GM19328 (cell line): ENCODE data around the gene TRIM26.

Source experiments
- ATAC-seq: cut with Tn5 transposase; IDR thresholded peaks from one replicate; pipeline ENCODE4 v1.9.1; 2021; ENCODE audit warnings: mild to moderate bottlenecking, moderate library complexity; ENCODE audit not compliant: unreplicated experiment

TRIM26 gene

DNA sequence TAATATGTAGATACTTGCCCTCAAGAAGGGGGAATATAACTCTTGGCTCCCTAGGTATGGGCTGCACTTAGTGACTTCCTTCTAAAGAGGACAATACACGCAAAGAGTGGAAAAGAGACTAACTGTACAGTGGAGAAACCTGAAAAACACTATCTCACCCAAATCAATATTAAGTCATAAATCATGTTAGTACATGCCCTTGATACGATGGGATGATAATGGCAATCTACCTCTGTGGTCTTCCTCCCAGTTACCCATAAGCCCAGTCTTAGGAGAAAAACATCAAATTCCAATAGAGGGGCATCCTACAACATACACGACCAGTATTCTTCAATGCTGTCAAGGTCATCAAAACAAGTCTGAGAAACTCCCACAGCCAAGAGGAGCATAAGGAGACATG is 1.3 kb downstream of the TRIM26 start:
- no peak for ATAC-seq

DNA sequence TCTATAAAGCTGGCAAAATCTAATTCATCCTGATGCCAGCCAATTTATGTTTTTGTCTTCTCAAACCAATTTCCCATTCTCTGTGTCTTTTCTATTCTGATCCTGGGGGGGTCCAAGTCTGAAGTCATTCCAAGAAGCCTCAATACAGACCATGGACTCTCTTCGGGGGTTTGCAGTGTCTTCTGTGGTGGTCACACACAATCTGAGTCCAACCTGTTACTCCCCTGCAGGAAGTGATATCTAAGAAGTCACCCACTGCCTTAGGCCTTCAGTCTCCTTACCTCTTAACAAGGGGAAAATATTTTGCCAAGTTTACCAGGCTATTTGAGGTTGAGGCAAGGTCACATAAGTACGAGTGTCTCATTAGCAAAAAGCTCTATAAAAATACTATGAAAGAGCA is 1.9 kb downstream of the TRIM26 start:
- no peak for ATAC-seq

DNA sequence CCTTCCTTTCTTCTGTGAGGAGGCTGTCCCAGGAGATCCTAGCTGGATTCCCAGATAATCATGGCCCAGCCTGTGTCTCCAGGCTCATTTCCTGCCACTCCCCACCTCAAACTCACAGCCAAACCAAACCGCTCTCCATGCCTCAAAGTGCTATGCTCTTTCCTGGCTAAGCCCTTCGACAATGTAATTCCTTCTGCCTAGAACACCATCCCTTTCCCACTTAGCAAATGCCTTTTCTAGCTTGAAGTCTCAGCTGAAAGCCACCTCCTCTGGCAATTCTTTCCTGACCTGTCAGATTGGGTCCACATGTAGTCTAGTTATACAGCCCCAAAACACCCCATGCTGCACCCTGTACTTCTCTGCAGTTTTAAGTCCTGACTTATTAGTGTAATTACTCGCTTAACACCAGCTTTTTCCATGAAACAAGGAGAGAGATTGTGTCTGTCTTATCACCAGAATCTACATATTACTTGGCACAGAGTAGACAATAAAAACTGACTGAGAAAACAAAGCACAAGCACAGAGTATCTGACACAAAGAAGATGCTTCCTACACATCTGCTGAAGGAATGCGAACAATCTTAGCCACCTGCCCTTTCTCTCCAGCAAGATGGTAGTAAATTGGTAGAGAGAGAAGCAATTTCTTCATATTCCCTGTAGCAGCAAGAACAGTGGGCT is 5.4 kb downstream of the TRIM26 start:
- no peak for ATAC-seq

DNA sequence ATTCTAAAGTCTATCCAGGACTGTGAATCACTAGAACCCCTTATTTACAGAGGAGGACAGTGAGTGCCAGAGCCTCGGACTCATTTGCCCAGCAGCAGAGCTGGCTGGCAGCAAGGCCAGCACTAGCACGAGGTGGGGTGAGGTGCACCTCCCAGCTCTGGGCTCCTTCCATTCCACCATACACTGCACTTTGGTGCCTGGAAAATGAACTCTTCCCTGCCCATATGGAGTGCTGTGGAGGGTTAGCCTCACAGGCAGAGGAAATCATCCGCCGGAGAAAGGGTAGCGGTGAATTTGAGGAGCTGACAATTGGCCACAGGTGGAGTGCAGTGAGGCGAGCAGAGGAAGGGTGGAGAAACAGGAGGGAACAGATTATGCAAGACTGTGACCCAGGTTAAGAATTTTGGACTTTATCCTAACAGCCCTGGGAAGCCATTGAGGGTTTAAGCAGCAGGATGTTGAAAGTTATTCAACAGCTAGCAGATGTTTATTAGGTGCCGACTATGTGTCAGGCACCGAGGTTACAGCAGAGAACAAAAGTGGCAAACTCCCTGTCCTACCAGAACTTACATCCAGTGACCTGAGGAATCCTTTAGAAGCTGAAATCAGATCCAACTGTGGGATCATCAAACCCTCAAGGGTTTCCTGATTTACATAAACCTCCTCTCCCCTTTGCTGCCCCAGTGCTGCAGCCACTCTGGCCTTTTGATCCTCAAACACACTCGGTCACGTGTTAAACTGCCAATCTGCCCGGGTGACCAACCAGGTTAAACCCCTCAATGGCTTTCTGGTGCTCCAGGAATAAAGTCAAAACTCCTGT is 6.2 kb downstream of the TRIM26 start:
- no peak for ATAC-seq

DNA sequence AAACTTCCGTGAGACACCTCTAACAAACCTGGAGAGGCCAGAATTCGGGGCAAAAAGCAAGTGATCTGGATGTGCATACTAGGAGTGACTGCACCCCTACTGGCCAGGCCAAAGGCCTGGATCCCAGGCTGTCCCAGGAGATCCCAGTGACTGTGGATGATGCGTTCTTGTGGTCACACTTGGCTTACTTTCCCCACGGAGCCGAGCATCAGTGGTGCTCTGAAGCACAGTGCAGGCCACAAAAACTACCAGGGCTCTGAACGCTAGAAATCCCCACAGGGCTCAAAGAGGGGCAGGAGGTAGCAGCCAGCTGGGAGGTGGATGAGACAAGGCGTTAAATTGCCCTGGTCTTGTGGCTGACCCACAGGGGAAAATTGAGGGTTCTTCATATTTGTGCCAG is 7.1 kb downstream of the TRIM26 start:
- no peak for ATAC-seq

DNA sequence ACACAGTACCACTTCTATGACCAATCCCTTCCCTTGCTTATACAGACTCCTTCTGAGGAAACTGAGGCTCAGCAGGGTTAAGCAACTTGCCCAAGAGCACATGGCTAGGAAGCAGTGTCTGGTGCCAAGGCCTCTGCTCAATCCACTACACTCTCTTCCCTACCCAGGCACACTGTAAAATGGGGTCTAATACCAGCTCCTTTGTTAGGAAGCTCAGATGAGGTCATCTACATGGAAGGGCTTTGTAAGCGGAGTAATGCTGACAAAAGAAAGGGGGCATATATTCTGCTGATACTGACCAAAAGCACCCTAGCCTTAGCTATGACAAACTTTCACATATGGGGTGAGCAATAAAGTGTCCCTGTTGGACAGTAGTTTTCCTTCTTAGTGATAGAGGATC is 9.1 kb downstream of the TRIM26 start:
- no peak for ATAC-seq

DNA sequence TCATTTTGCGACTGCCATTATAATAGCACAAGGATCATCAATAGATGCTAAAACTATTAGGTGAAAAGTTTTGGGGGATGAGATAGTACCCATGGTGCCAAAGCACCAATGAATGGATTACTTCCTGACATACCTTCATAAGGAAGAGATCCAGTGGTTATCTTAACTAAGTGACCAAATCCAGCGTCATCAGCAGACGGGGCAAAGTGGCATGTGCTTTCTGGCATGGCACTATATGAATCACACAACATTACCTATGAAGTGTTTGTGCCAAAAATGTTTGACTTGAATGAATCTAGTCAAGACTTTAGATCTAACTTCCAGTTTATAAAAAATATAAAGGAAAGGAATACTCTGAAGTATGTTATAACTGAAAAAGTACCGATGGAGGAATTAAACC is 10.8 kb downstream of the TRIM26 start:
- ATAC-seq: no peak

DNA sequence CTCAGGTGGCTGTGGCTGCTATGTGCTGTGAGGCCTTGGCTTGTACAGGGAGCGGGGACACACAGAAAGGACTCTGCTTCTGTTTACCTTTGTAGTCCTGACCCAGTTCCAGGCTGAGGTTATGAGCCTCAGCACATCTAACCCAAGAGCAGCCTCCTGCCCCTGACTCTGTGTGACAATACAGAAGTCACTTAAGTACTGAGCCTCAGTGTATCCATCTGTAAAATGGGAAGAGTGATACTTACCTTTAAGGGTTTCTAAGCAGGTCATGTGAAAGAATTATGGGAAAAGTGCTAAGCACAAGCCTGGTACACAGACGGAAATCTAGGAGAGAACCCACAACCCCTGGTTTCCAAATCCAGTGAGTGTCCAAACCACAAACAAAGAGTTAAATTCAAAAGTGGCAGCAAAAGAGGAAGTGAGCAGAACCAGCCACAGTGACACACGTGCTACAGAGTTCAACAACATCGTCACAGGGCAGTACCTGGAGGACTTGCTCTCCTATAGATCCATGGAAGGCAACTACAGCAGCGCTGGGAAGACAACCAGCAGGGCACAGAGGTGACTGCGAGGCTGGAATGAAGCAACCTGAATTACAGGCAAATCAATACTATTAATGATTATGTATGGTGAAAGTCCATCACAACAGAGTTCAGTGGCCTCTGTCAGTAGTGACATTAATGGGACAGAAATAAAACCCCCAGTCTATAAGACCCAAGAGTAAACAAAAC is 12.5 kb downstream of the TRIM26 start:
- ATAC-seq: peak; percentile 53

DNA sequence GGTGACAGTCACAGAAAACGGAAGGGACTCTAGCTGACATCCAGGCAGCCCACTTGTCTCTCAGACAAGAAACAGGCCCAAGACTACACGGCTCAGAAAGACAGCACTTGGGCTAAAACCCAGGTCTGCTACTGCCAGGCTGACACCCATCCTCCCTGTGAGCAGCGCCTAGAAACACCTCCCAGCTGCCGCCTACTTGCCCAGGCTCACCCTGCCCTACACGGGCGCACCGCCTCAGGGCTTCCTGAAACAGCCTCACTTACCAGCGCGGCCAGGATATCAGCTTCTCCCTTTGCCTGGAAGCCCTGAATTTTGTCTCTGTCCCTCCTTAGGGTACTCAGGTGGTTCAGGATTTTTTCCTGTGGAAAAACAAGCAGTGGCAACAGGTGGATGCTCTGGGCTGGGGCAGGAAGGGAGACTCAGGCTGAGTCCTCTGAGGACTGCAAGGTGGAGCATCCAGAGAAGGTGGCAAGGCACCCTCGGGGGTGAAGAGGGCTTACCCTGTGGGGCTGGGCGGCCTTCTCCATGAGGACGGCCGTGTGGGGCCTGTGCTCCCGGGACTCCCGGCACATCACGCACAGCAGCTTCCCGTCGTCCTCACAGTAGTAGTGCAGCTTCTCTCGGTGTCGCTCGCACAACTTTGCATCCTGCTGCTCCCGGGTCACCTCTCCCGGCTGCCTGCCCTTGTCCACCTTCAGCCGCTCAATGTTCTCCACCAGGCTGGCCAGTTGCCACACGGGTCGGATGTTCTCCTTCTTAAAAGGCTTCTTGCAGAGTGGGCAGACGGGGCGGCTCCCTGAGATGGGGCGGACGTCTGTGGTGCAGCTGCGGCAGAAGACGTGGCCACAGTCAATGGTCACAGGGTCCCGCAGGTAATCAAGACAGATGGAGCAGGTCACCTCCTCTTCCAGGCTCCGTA is 14.8 kb downstream of the TRIM26 start:
- ATAC-seq: no peak

DNA sequence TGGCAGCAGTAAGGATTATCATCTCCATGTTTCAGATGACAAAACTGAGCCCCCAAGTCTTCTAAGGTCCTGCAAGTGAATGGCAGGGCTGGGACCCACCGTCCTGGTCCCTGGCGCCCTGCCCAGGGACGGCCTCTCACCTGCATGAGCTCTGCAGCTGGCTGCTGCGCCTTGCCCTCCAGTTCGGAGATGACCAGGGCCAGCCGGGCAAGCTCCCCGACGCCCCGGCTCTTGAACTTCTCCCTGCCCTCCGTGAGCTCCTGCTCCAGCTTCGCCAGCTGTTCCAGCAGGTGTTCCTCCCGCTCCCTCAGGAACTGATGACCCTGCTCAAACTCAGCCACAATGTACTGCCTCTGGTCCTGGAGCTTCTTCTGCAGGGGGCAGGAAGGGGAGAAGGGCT is 16.8 kb downstream of the TRIM26 start:
- no peak for ATAC-seq

DNA sequence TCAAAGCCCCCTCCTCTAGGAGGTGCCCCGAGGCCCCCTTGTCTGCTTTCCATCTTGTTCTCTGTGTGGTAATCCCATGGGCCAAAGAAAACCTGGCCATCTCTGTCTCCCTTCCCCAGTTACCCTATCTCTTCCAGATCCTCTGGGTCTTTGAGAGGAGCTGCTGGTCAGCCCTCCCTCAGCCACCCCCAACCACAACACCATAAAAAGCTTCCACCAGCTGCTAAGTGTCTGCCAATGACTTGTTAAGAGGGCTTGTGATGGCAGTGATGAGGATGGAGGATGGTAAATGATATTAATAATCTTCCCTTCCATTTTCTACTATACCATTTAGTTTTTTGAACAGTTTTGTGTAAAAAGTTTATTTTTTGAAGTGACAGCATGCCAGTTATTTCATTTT is 17.3 kb downstream of the TRIM26 start:
- ATAC-seq: no peak

DNA sequence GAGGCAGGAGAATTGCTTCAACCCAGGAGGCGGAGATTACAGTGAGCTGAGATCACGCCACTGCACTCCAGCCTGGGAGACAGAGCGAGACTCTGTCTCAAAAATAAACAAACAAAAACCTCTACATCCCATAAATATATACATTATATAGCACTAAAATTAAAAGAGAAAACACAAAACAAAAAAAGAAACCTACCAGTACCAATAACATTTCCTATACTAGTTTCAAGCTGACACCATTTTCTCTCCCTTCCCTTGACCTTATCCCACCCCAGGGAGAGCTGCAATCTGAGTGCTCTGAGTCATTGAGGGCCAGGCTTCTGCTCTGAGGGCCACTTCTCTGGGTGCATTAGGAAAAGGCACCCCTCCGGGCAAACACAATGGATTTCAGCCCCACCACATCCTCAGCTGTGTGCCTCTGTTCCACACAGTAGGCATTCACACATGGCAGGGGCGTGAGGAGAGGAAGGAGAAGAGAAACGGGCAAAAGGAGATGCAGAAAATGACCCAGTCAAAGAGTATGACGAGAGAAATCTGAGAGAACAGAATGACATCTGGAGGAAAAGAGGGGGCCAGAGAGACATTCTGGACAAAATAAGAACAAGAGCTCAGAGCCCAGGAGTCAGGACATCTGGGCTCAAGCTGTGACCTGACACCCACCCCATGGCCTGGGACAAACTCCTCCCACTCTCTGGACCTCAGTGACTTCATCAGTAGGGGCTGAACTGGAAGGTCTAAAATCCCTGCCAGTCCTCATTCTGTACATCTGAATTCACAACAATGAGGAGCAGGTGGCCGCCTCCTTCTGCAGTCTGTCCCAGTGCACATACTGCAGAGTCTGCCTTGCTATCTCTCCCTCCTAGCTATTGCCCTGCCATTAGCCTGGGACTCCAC is 18.2 kb downstream of the TRIM26 start:
- ATAC-seq: no peak

DNA sequence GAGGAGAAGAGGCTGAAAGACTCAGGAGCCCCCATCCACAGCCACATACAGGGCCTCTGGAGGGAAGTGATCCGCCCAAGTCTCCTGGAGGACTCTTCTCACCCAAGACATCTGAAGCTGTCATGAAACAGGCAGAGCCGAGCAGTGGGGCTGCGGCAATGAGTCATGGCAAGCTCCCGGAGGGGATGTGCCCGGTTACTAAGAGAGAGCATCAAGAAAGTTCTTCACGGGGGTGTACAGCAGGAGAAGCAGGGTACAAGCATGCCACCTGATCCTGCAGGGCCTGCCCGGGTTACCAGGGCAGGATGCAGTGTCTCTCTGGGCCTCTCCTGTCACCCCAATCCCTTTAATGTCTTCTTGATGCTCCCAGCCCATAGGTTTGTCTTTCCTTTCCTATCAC is 21.1 kb downstream of the TRIM26 start:
- ATAC-seq: no peak

DNA sequence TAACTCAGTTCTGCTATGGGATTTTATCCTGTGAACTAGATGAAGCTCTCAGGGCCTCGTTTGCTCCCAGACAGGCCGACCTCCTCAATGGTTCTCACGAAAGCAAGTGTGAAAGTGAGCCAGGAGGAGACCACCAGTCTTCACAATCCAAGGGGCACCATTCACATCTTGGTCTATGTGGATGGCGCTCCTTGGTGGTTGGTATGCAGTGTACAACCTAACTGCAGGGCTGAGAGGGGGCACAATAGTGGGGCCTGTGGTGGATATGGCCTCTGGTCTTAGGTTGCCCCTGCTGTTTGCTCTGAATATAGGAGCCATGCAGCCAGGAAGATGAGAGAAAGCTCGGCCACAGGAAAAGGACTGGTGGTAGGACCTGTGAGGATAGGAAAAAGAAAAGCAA is 24.7 kb downstream of the TRIM26 start:
- ATAC-seq: no peak

DNA sequence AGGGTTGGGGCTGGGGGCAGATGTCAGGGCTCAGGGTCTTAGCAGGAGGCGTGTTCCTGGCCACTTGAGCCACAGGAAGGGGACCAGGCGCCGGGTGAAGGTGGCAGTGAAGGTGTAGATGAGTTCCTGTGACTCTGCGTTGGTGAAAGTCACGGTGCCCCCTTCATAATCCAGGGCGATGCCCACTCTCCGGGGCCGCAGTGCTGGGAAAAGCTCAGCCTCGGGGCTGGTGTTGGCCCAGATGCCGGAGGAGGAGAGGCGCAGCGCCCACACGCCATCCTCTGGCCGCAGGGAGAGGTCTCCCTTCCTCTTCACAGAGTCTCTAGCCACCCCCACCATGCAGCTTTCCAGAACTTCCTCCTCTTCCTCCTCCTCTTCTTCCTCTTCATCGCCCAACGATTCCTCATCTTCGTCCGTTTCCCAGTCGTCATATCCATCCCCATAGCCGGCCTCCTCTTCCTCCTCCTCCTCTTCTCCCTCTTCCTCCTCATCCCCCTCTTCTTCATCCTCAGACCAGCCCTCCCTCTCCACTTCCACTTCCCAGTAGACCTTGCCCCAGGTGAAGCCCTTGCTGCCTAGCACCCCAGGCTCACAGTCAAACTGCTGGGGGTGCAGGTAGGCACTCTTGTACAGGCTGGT is 27.2 kb downstream of the TRIM26 start:
- ATAC-seq: no peak

DNA sequence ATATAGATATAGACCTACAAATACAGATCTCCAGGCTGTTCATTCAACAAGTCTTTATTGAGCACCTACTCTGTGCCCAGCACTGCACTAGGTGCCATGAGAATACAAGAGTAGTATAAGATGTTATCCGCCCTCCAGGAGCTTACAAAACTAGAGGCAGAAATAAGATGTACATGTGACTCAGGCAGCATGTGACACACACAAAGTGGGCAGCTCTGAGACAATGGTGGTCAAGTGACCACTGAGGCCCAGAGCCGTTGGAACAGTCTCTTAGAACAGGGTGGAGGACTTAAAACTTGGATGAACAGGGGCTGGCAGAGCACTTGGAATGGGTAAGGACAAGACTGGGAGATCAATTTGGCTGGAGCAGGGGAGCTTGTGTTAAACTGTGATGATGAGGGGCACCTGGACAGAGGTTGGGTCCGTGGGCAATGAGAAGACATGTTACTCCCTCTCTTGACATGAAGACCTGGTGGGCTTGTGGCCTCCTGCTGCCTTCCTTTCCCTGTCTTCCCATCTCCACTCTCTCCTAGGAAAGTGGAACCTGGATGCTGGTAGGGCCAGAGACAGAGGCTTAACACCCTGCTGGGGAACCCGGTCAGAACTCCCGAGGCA is 28.7 kb downstream of the TRIM26 start:
- no peak for ATAC-seq

DNA sequence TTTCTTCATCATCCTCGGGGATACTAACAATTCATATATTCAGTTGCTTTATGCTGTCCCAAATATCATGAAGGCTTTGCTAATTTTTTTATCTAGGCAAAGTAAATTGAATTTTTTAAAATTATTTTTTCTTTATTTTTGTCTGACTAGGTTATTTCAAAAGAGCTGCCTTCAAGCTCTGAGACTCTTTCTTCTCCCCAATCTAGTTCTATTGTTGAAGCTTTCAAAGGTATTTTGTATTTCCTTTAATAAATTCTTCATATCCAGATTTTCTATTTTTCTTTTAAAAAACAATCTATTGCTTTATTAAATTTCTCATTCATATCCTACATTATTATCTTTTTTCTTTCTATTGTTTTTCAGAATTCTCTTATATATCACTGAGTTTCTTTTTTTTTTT is 33.1 kb downstream of the TRIM26 start:
- no peak for ATAC-seq

DNA sequence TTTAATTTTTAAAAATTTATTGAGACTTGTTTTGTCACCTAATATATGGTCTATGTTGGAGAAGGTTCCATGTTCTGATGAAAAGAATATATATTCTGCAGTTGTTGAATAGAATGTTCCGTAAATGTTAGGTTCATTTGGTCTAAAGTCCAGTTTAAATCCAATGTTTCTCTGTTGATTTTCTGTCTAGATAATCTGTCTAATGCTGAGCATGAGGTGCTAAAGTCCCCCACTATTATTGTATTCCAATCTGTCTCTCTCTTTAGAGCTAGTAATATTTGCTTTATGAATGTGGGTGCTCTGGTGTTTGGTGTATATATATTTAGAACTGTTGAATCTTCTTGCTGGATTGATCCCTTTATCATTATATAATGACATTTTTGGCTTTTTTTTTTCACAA is 34.4 kb downstream of the TRIM26 start:
- ATAC-seq: no peak

DNA sequence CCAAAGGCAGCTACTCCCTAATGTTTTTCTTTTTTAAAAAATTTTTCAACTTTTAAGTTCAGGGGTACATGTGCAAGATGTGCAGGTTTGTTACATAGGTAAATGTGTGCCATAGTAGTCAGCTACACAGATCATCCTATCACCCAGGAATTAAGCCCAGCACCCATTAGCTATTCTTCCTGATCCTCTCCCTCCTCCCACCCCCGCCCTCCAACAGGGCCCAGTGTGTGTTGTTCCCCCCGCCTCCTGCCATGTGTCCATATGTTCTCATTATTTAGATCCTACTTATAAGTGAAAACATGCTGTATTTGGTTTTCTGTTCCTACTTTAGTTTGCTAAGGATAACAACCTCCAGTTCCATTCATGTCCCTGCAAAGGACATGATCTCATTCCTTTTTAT is 37.4 kb downstream of the TRIM26 start:
- ATAC-seq: no peak
